HG03571 (cell line): Measurements from ENCODE around the gene SYCE1L.

Experiments
- ATAC-seq: cut with Tn5 transposase; IDR thresholded peaks from one replicate; pipeline ENCODE4 v1.9.1; 2021; ENCODE audit not compliant: unreplicated experiment

Gene SYCE1L

GRCh38 chr16:77195411-77195810, 3.8 kb upstream of the SYCE1L start:
- no peak for ATAC-seq

- no peak for ATAC-seq
Measured at GRCh38 chr16:77197747-77198146, 1.5 kb upstream of the SYCE1L start.

GRCh38 chr16:77206533-77206932, 7.3 kb downstream of the SYCE1L start:
- no peak for ATAC-seq

- ATAC-seq, result no peak
Measured at GRCh38 chr16:77207030-77207429, 7.8 kb downstream of the SYCE1L start.

- no peak for ATAC-seq
Measured at GRCh38 chr16:77208382-77208781, 9.2 kb downstream of the SYCE1L start.

- peak; percentile 59 for ATAC-seq
Measured at GRCh38 chr16:77211880-77212740, 12.9 kb downstream of the SYCE1L start.

GRCh38 chr16:77212741-77213541, 13.7 kb downstream of the SYCE1L start:
- peak; percentile 83 for ATAC-seq

GRCh38 chr16:77213542-77214106, 14.4 kb downstream of the SYCE1L start:
- no peak for ATAC-seq

- ATAC-seq, result no peak
Measured at GRCh38 chr16:77214411-77215138, 15.4 kb downstream of the SYCE1L start.

- ATAC-seq, result no peak
Measured at GRCh38 chr16:77219437-77219836, 20.2 kb downstream of the SYCE1L start.

GRCh38 chr16:77220427-77220826, 21.2 kb downstream of the SYCE1L start:
- ATAC-seq, result peak; percentile 61

GRCh38 chr16:77221482-77221881, 22.3 kb downstream of the SYCE1L start:
- ATAC-seq, result no peak

GRCh38 chr16:77223184-77223583, 24.0 kb downstream of the SYCE1L start:
- no peak for ATAC-seq

- ATAC-seq, result no peak
Measured at GRCh38 chr16:77225182-77225581, 26.0 kb downstream of the SYCE1L start.

- ATAC-seq, result no peak
Measured at GRCh38 chr16:77227745-77228144, 28.5 kb downstream of the SYCE1L start.

- ATAC-seq, result no peak
Measured at GRCh38 chr16:77231047-77231446, 31.8 kb downstream of the SYCE1L start.

- no peak for ATAC-seq
Measured at GRCh38 chr16:77233799-77234519, 34.8 kb downstream of the SYCE1L start.

GRCh38 chr16:77234611-77235010, 35.4 kb downstream of the SYCE1L start:
- no peak for ATAC-seq

- ATAC-seq, result peak; percentile 99
Measured at GRCh38 chr16:77236063-77236511, 36.9 kb downstream of the SYCE1L start.

- ATAC-seq, result no peak
Measured at GRCh38 chr16:77238593-77238992, 39.4 kb downstream of the SYCE1L start.
